Mesendoderm (in vitro differentiated cells): ENCODE measurements around the gene NPSR1. TPM values are rescaled to one million over a fixed set of nuclear protein-coding genes. Genes with fewer than 3 reads are reported as not detected.

ENCODE experiments used
- DNase-seq: peaks from one replicate; pipeline ENCODE4 v3.0.0; 2013
- H2AK5ac ChIP-seq: 2 replicates; pipeline ENCODE4 v1.6.1; 2013; ENCODE audit warnings: low read length, inconsistent platforms
- H2BK120ac ChIP-seq: 2 replicates; pipeline ENCODE4 v1.6.1; 2013; ENCODE audit warnings: low read depth, mild to moderate bottlenecking, low read length, moderate library complexity, mixed read lengths
- H2BK15ac ChIP-seq: replicated peaks from 2 replicates; pipeline ENCODE4 v1.6.1; 2013; ENCODE audit warnings: low read depth, mild to moderate bottlenecking, moderate library complexity
- H2BK5ac ChIP-seq: 2 replicates; pipeline ENCODE4 v1.6.1; 2013; ENCODE audit warnings: low read length, inconsistent platforms
- H3K18ac ChIP-seq: 2 replicates; pipeline ENCODE4 v1.6.1; 2013; ENCODE audit warnings: mild to moderate bottlenecking, low read length, mixed read lengths
- H3K23ac ChIP-seq: one replicate; pipeline ENCODE4 v1.6.1; 2013; ENCODE audit warnings: low read length
- H3K27ac ChIP-seq: 2 replicates; pipeline ENCODE4 v1.5.1; 2013; ENCODE audit warnings: low read depth, mild to moderate bottlenecking, inconsistent platforms, low read length, moderate library complexity
- H3K27me3 ChIP-seq: 2 replicates; pipeline ENCODE4 v1.6.1; 2013; ENCODE audit warnings: low read length, control low read depth, mild to moderate bottlenecking, inconsistent platforms; ENCODE audit not compliant: insufficient read depth, poor library complexity
- H3K36me3 ChIP-seq: 2 replicates; pipeline ENCODE4 v1.6.1; 2013; ENCODE audit warnings: low read length, inconsistent platforms; ENCODE audit not compliant: control insufficient read depth, insufficient read depth
- H3K4ac ChIP-seq: one replicate; pipeline ENCODE4 v1.6.1; 2013; ENCODE audit warnings: low read depth, mild to moderate bottlenecking, low read length, moderate library complexity
- H3K4me1 ChIP-seq: 2 replicates; pipeline ENCODE4 v1.6.1; 2013; ENCODE audit warnings: low read depth, low read length, inconsistent platforms; ENCODE audit not compliant: control insufficient read depth
- H3K4me2 ChIP-seq: 2 replicates; pipeline ENCODE4 v1.6.1; 2013; ENCODE audit warnings: low read length
- H3K4me3 ChIP-seq: 2 replicates; pipeline ENCODE4 v1.5.1; 2013; ENCODE audit warnings: mild to moderate bottlenecking, low read length
- H3K56ac ChIP-seq: one replicate; pipeline ENCODE4 v1.6.1; 2013; ENCODE audit warnings: low read length
- H3K79me1 ChIP-seq: 2 replicates; pipeline ENCODE4 v1.6.1; 2013; ENCODE audit warnings: low read length, inconsistent platforms
- H3K79me2 ChIP-seq: 2 replicates; pipeline ENCODE4 v1.6.1; 2013; ENCODE audit warnings: mild to moderate bottlenecking, low read length; ENCODE audit not compliant: control insufficient read depth, insufficient read depth
- H3K9ac ChIP-seq: 2 replicates; pipeline ENCODE4 v1.6.1; 2013; ENCODE audit warnings: low read length, inconsistent platforms
- H4K5ac ChIP-seq: one replicate; pipeline ENCODE4 v1.6.1; 2013; ENCODE audit warnings: low read length
- H4K8ac ChIP-seq: one replicate; pipeline ENCODE4 v1.6.1; 2013; ENCODE audit warnings: low read depth, mild to moderate bottlenecking, control low read depth, low read length, moderate library complexity
- WGBS: extraction: QIAGEN DNeasy Blood & Tissue Kit; methylation state at CpG from one replicate; pipeline ENCODE4 v1.1.7; 2013; ENCODE audit warnings: low lambda C conversion rate, missing lambda C conversion rate; ENCODE audit not compliant: insufficient coverage; ENCODE audit errors: extremely low coverage; 5-methylcytosine and 5-hydroxymethylcytosine counted together
- small RNA-seq: library from polyadenylated mRNA; stranded (forward); fragments of <200 nt; extraction: miRNeasy Mini kit (QIAGEN cat#:217004); gene quantifications from one replicate; pipeline ENCODE3, GENCODE V24; 2013; ENCODE audit not compliant: insufficient read depth

The NPSR1 gene

GRCh38 chr7:34886856-34887255, 228.8 kb downstream of the NPSR1 start:
- Histone ChIP-seq H2BK120ac (no peak overlapping the region), H3K36me3 (no peaks in the 10 kb centered on the region)
- DNase-seq: no peak

GRCh38 chr7:34889951-34890350, 231.9 kb downstream of the NPSR1 start:
- H4K5ac ChIP-seq: no peak overlapping the region
- H3K36me3 ChIP-seq: no peaks in the 10 kb centered on the region
- no peak overlapping the region for H2BK5ac ChIP-seq
- no peak overlapping the region for H3K4me3 ChIP-seq
- H3K79me1 ChIP-seq: no peaks in the 10 kb centered on the region
- no peak overlapping the region for H4K8ac ChIP-seq
- H3K23ac ChIP-seq: no peak overlapping the region
- H3K18ac ChIP-seq: no peak overlapping the region
- H3K79me2 ChIP-seq: no peaks in the 10 kb centered on the region
- DNase-seq: no peak
- no peak overlapping the region for H3K9ac ChIP-seq
- H2BK15ac ChIP-seq: no peak overlapping the region
- WGBS: no CpG with 5 or more reads among the region's 1 CpG
- H2BK120ac ChIP-seq: no peak overlapping the region
- H3K27ac ChIP-seq: no peak overlapping the region
- no peak overlapping the region for H3K4me2 ChIP-seq
- no peak overlapping the region for H2AK5ac ChIP-seq
- no peaks in the 10 kb centered on the region for H3K27me3 ChIP-seq
- no peaks in the 10 kb centered on the region for H3K4me1 ChIP-seq
- H3K4ac ChIP-seq: no peak overlapping the region
- H3K56ac ChIP-seq: no peak overlapping the region

More at GRCh38 chr7:34886856-34887255, 228.8 kb downstream of the NPSR1 start:
- Histone ChIP-seq H3K27me3 (no peaks in the 10 kb centered on the region), H3K18ac (no peak overlapping the region), H3K4ac (no peak overlapping the region), H4K8ac (no peak overlapping the region), H3K23ac (no peak overlapping the region), H2BK15ac (no peak overlapping the region), H3K4me3 (no peak overlapping the region), H3K27ac (no peak overlapping the region), H3K79me2 (no peaks in the 10 kb centered on the region), H2AK5ac (no peak overlapping the region), H3K56ac (no peak overlapping the region), H3K9ac (no peak overlapping the region), H4K5ac (no peak overlapping the region), H3K79me1 (no peaks in the 10 kb centered on the region), H3K4me2 (no peak overlapping the region), H2BK5ac (no peak overlapping the region), H3K4me1 (no peaks in the 10 kb centered on the region)

GRCh38 chr7:34895202-34895601, 237.2 kb downstream of the NPSR1 start:
- no peak overlapping the region for H3K18ac ChIP-seq

More at GRCh38 chr7:34895202-34895601, 237.2 kb downstream of the NPSR1 start:
- Histone ChIP-seq H4K8ac (no peak overlapping the region), H2BK120ac (no peak overlapping the region), H4K5ac (no peak overlapping the region), H3K4me2 (no peak overlapping the region), H3K79me2 (no peaks in the 10 kb centered on the region), H3K79me1 (no peaks in the 10 kb centered on the region), H3K27me3 (no peaks in the 10 kb centered on the region), H3K4me3 (no peak overlapping the region), H3K23ac (no peak overlapping the region), H3K4me1 (no peaks in the 10 kb centered on the region), H3K36me3 (no peaks in the 10 kb centered on the region), H2BK15ac (no peak overlapping the region), H2AK5ac (no peak overlapping the region), H3K27ac (no peak overlapping the region), H2BK5ac (no peak overlapping the region), H3K4ac (no peak overlapping the region), H3K56ac (no peak overlapping the region), H3K9ac (no peak overlapping the region)
- DNase-seq: no peak

Small RNA genes within 50 kb of the gene (small RNA-seq; reads per million reads assigned to genes)
- gene RF00322: not detected
- not detected for gene RN7SL132P
